IPS-NIHi7 (cell line): ENCODE results near the gene FGD4.

Experiments used
- DNase-seq: peaks from one replicate; pipeline ENCODE4 v3.0.0; 2012; ENCODE audit warnings: mixed read lengths; ENCODE audit errors: extremely low spot score

Gene FGD4

GRCh38 chr12:32399370-32400113 lies at the start of gene FGD4:
Gene FGD4, plus strand, starts transcription at chr12:32399558.
- DNase-seq = peak; percentile 84

- no peak for DNase-seq
Measured at GRCh38 chr12:32353540-32353939, 45.8 kb upstream of the FGD4 start.

DNA sequence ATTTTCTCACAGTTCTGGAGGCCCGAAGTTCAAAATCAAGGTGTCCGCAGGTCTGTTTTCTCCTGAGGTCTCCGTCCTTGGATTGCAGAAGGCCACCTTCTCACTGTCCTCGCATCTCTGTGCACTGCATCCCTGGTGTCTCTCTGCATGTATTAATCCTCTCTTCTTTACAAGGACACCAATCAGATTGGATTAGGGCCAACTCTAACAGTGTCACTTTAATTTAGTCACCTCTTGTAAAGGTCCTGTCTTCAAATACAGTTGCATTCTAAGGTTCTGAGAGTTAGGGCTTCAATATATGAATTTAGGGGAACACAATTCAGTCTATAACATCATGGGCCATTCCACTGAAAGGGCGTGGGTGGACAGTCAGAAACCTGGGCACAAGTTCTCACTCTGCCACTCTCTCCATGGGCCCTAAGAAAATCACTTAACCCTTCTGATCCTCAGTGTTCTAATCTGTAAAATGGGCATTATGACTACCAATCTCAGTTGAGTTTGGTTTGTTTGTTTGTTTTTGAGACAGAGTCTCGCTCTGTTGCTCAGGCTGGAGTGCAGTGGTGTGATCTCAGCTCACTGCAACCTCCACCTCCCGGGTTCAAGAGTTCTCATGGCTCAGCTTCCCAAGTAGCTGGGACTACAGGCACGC lies 41.6 kb upstream of the FGD4 start:
- no peak for DNase-seq

- no peak for DNase-seq
Measured at GRCh38 chr12:32360956-32361355, 38.4 kb upstream of the FGD4 start.

DNA sequence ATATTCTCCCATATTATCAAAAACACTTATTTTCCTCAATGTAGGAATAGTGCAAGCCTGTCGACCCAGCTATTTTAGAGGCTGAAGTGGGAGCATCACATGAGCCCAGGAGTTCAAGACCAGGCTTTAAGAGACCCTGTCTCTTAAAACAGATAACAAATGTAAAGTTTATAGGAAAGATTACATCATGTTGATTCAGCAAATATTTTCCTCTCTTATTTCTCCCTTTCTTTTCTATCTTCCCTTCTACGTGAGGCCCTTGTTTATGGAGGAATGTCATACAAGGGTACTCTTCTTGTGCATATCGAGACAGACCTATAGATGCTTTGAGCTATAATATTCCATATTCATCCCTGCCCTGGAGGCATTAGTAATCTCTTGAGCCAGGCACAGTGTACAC lies 36.5 kb upstream of the FGD4 start:
- DNase-seq = no peak

- DNase-seq = peak; percentile 69
Measured at GRCh38 chr12:32365473-32366064, 33.8 kb upstream of the FGD4 start.

- DNase-seq = no peak
Measured at GRCh38 chr12:32366714-32367113, 32.6 kb upstream of the FGD4 start.

GRCh38 chr12:32367381-32367780 lies 32.0 kb upstream of the FGD4 start:
- DNase-seq = no peak

DNA sequence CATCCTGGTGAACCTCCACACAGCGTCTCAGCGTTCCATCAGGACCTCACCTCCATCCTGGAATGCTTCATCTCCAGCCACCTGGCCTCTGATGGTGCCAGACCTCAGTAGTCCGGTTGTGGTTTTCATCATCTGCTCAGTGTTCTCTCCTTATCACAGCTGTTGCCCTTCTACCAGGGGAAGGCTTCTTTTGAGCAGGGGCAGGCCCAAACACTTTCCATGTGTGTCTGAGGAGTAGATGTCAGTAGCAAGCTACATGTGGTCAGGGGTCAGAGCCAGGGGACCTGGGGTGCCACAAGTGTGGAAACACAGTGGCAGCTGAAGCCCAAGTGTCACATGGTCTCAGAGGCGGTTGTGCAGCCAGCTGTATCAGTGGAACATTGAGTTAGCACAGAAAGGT lies 30.2 kb upstream of the FGD4 start:
- no peak for DNase-seq

DNA sequence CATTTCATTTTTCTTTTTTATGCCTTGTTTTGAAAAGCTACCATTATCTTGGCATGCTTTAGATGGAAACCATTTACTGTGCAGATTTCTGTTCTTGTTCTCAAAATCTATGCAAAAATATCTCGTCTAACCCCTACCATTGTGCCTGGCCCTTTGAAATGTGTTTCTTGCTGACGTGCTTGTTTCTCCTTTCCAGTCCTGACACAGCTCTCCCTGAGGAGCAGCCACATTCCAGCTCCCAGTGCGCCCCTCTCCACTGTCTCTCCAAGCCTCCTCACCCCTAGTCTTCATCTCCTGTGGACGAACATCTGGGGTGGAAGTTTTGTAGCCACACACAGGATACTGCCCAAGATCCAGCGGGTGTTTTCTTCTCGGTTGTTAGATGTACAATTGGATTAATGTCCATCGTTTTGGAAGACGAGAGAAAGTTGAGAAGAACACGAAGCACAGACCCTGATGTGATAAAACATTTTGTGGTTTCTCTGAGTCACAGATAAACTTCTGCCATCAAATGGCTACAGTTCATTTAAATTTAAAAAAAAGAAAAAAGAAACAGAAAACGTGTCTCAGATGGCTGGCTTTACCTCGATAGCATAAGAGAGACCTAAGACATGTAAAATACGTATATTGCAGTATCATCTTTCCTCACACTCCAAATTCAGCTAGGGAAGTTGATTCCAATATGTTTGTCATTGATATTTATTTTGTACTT lies 21.9 kb upstream of the FGD4 start:
- no peak for DNase-seq

DNA sequence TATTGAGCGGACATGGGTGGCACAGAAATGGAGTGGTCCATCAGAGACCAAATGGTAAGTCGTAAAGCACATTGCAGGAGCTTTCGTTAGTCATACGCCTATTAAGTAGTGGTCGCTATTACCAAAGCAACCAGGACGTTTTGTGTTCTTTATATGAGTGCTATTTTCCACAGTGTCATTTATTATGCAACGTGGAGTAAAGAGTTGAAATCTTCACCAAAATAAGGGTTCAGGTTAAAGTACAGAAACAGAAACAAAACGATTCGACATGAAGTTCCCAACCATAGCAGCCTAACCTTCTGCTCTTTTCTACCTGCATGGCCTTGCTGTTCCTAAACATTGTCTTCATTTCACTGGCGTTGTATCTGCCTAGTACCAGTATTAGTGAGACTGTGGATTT lies 20.1 kb upstream of the FGD4 start:
- no peak for DNase-seq

DNA sequence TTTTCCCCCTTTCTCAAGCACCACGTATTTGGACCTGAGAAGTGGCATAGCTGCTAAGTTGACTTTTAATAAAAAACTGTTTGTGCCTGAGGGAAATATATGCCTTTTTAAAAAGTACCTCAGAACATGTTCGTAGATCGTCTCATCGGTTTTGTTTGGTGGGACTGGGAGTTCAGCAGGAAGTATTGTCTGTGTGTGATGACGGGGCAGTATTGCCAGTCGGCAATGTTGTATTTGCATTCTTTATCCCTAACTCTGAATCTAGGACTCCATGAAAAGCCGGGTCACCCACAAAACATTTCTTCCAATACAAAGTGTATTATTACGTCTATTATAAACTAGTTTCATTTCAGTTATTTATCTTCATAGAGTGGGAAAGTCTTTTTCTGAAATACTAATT lies 19.7 kb upstream of the FGD4 start:
- no peak for DNase-seq

DNA sequence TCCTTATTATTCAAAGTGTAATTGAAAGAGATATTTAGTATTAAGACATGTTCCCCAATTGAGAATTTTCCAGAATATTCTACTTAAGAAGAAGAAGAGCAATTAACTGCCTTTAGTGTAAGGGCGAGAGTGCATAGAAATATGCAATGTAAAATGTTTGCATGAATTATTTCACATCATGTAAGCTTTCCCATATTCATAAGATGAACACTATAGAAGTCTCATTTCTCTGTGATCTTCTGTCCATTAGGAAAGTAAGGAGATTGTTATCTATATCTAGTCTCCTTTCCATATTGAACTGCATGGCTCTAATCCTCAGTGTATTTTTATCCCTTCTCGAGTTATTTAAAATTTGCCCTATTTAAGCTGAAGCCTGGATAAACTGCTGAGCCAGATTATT lies 17.1 kb upstream of the FGD4 start:
- DNase-seq = no peak

DNA sequence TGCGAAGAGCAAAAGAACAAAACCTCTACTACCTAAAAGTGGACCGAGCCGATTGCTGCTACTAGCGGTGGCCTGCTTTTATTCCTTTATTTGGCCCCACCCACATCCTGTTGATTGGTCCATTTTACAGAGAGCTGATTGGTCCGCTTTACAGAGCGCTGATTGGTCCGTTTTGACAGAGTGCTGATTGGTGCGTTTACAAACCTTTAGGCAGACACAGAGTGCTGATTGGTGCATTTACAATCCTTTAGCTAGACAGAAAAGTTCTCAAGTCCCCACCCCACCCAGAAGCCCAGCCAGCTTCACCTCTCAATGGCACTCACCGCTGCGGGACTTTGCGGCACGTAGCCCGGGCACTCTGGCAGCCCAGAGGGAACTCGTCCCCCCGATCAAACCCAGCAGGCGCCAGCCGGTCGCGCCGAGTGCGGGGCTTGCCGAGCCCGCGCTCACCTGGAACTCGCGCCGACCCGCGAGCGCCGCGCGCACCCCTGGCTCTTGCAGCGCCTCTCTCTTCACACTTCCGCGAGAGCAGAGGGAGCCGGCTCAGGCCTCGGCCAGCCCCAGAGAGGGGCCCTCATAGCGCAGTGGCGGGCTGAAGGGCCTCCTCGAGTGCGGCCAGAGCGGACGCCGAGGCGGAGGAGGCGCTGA lies 8.7 kb upstream of the FGD4 start:
- no peak for DNase-seq

DNA sequence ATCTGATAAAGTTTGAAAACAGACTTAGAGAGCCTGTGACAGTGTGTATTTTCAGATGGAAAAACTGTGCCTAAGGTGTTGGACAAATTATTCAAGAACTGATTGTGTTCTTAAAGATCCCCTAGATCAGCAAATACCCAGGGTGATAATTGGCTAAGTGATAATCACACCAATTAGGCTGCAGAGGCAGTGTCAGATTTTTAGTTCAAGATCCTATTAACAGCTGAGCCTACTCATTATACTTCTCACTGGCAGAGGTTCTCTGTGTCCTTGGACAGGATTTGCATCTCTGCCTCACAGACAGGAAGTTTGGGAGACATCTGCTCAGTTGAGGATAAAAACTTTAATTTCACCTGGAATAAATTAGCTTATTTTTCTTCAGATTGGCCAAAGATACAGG lies 4.3 kb upstream of the FGD4 start:
- no peak for DNase-seq

- peak; percentile 35 for DNase-seq
Measured at GRCh38 chr12:32397696-32398095, 1.7 kb upstream of the FGD4 start.

GRCh38 chr12:32398181-32398580 lies 1.2 kb upstream of the FGD4 start:
- DNase-seq = no peak

DNA sequence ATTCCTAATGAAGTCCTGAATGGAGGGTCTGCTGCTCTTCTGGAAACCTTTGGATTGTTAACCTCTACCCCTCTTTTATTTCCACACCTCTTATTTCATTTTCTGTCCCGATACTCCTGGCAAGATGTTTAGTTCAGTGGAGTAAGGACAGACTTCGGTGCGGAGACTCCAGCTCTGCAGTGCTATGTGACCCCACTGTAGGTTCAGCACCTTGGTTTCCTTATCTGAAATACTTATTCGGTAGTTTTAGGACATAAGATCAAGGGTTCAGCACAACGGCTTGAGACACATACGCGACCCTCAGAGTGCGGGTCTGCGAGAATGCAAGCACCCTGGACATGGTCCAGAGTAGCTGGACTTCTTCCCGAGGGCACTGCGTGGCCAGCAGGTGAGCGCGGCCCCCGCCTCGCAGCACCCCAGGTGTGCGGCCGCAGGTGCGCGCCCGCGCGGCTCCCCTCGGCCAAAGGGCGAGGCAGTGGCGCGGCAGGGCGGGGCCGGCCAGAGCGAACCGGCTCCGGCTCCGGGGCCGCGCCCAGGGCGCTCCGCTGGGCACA lies 465 bp upstream of the FGD4 start:
- DNase-seq = no peak

GRCh38 chr12:32400114-32400672 lies 835 bp downstream of the FGD4 start:
- peak; percentile 57 for DNase-seq

GRCh38 chr12:32400866-32401265 lies 1.5 kb downstream of the FGD4 start:
- DNase-seq = no peak

DNA sequence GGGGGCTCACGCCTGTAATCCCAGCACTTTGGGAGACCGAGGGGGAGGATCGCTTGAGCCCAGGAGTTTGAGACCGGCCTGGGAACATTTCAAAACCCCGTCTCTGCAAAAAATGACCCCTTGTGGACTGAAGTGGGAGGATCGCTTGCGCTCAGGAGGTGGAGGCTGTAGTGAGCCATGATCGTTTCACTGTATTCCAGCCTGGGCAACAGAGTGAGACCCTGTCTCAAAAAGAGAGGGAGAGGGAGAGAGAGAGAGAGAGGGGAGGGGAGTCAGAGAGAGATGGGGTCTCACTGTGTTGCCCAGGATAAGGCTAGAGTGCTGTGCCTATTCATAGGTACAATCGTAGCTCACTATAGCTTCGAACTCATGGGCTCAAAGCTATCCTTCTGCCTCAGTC lies 2.8 kb downstream of the FGD4 start:
- DNase-seq = no peak
